ENCODE measurements around the gene PLPP3.

DNA sequence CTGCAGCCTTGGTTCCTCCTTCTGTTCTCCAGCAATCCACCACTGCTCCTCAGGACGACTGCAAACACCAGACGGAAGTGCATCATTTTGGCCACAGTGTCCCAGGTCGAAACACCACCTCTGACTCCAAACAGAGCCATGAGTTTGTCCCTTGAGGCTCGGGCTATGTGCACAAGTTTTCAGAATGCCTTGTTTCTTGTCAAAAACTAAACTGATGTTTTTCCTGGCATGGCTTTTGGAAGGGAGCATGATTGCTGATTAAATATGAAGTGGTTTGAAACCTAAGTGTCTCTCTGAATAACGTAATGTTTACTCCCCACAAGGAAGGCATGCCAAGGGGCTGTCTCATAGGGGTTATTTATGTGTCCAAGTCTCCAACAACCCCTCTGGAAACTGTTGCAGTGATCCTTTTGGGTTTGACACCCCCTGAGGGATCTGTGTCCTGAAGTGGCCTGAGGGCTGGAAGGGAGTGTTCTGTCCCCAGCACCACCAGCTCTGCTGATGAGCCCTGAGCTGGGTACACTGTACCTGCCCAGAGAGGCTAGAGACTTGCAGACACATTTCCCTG, 132.7 kb downstream of the PLPP3 start:
- TF ChIP-seq, protein P1, sequence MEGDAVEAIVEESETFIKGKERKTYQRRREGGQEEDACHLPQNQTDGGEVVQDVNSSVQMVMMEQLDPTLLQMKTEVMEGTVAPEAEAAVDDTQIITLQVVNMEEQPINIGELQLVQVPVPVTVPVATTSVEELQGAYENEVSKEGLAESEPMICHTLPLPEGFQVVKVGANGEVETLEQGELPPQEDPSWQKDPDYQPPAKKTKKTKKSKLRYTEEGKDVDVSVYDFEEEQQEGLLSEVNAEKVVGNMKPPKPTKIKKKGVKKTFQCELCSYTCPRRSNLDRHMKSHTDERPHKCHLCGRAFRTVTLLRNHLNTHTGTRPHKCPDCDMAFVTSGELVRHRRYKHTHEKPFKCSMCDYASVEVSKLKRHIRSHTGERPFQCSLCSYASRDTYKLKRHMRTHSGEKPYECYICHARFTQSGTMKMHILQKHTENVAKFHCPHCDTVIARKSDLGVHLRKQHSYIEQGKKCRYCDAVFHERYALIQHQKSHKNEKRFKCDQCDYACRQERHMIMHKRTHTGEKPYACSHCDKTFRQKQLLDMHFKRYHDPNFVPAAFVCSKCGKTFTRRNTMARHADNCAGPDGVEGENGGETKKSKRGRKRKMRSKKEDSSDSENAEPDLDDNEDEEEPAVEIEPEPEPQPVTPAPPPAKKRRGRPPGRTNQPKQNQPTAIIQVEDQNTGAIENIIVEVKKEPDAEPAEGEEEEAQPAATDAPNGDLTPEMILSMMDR (IDR thresholded peaks at IDR 0.05), result no peak
- TF ChIP-seq POLR2AphosphoS5 (IDR thresholded peaks at IDR 0.05; ENCODE audit: low read depth, low read length) (no peak), SIN3A (IDR thresholded peaks at IDR 0.05; ENCODE audit: borderline replicate concordance, insufficient read depth, low read depth, low read length) (no peak)
- TF ChIP-seq, protein P2, sequence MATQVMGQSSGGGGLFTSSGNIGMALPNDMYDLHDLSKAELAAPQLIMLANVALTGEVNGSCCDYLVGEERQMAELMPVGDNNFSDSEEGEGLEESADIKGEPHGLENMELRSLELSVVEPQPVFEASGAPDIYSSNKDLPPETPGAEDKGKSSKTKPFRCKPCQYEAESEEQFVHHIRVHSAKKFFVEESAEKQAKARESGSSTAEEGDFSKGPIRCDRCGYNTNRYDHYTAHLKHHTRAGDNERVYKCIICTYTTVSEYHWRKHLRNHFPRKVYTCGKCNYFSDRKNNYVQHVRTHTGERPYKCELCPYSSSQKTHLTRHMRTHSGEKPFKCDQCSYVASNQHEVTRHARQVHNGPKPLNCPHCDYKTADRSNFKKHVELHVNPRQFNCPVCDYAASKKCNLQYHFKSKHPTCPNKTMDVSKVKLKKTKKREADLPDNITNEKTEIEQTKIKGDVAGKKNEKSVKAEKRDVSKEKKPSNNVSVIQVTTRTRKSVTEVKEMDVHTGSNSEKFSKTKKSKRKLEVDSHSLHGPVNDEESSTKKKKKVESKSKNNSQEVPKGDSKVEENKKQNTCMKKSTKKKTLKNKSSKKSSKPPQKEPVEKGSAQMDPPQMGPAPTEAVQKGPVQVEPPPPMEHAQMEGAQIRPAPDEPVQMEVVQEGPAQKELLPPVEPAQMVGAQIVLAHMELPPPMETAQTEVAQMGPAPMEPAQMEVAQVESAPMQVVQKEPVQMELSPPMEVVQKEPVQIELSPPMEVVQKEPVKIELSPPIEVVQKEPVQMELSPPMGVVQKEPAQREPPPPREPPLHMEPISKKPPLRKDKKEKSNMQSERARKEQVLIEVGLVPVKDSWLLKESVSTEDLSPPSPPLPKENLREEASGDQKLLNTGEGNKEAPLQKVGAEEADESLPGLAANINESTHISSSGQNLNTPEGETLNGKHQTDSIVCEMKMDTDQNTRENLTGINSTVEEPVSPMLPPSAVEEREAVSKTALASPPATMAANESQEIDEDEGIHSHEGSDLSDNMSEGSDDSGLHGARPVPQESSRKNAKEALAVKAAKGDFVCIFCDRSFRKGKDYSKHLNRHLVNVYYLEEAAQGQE (IDR thresholded peaks at IDR 0.05; ENCODE audit: insufficient read depth in 1 of 2, low read depth in 2 of 2, low read length in 1 of 2), result no peak
